Measurements from ENCODE around the gene DEXI. TPM values are rescaled to one million over a fixed set of nuclear protein-coding genes. Genes with fewer than 3 reads are reported as not detected.

Gene DEXI
- total and polyA plus RNA-seq, 2 experiments from 2014 or later, result 42.1 to 101 TPM

DNA sequence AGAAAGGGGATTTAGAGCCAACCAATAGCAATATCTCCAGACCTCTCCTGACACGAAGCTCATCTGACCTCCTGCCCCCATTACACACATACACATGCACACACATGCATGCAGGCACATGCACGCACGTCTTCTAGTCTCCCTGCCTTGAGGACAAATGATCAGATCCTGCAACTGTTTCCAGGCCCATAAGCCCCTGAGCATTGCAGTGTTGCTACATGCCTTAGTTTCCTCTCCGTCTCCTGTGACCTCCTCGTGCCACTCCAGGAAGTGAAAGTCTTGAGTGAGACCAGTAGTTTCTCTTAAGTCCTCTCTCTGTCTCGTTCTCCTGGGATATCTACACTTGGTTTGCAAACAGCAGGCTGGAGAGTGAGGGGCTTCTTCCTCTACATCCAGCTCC is 57.0 kb downstream of the DEXI start:
- Histone ChIP-seq H3K9me2 (ENCODE audit: insufficient read depth) (no peaks in the 10 kb centered on the region), H3K4me1 (ENCODE audit: insufficient read depth) (no peaks in the 10 kb centered on the region), H3K27me3 (replicated peaks; ENCODE audit: insufficient read depth) (peaks cover 21% of the 10 kb centered on the region), H3K36me3 (ENCODE audit: low read depth) (no peaks in the 10 kb centered on the region), H4K20me1 (ENCODE audit: insufficient read depth) (no peaks in the 10 kb centered on the region), H3K79me2 (ENCODE audit: insufficient read depth) (no peaks in the 10 kb centered on the region), H3K9me3 (ENCODE audit: low read depth) (no peaks in the 10 kb centered on the region), H3K4me3 (no peak overlapping the region), H3K27ac (no peak overlapping the region), H3K4me2 (ENCODE audit: unreplicated experiment) (no peak overlapping the region), H3K9ac (no peak overlapping the region), H3F3A (ENCODE audit: insufficient read depth) (no peaks in the 10 kb centered on the region), H2AFZ (no peak overlapping the region)
- no peak for DNase-seq
- no peak for TF ChIP-seq EZH2 (IDR thresholded peaks at IDR 0.05; ENCODE audit: insufficient read depth, poor library complexity, severe bottlenecking)
- no peak for TF ChIP-seq EZH2phosphoT487 (IDR thresholded peaks at IDR 0.05; ENCODE audit: insufficient read depth, low read depth)
- 30 to 31% methylated on average over 6 of the region's 6 CpGs for WGBS, 2 experiments (ENCODE audit: low coverage in 1 of 2, low lambda C conversion rate in 2 of 2, missing lambda C conversion rate in 2 of 2)
- in situ Hi-C loops (cut with MboI), result no loop called here

DNA sequence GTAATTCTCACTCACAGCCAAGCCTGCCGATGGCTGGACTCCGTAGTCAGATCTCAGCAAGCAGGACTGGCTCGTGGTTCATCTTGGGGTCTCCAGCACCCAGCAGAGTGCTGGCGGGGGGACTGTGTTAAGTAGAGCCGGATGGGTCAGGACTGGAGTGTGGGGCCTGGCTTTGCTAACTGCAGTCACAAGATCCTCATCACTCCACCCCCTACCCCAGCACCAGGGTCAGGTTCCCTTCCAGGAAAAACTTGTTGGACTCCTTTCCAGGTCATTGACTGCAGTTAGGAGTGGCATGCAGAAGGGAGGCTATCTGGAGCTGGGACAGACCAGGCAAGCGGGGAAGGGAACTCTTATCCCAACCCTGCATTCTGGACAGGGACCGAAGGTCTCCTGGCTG is 59.3 kb downstream of the DEXI start:
- 79 to 85% methylated on average over 7 of the region's 7 CpGs for WGBS, 2 experiments (ENCODE audit: low coverage in 1 of 2, low lambda C conversion rate in 2 of 2, missing lambda C conversion rate in 2 of 2)
- no peaks in the 10 kb centered on the region for H3K4me1 ChIP-seq (ENCODE audit: insufficient read depth)
- H3K79me2 ChIP-seq (ENCODE audit: insufficient read depth), result no peaks in the 10 kb centered on the region
- H3K9ac ChIP-seq, result no peak overlapping the region
- no peak overlapping the region for H2AFZ ChIP-seq
- H3K4me3 ChIP-seq, result no peak overlapping the region
- no peak overlapping the region for H3K4me2 ChIP-seq (ENCODE audit: unreplicated experiment)
- no peak overlapping the region for H3K27ac ChIP-seq
- H3K9me3 ChIP-seq (ENCODE audit: low read depth), result no peaks in the 10 kb centered on the region
- TF ChIP-seq EZH2phosphoT487 (IDR thresholded peaks at IDR 0.05; ENCODE audit: insufficient read depth, low read depth) (no peak), EZH2 (IDR thresholded peaks at IDR 0.05; ENCODE audit: insufficient read depth, poor library complexity, severe bottlenecking) (no peak)
- H3K9me2 ChIP-seq (ENCODE audit: insufficient read depth), result no peaks in the 10 kb centered on the region
- H3K27me3 ChIP-seq (replicated peaks; ENCODE audit: insufficient read depth), result peaks cover 18% of the 10 kb centered on the region
- H3F3A ChIP-seq (ENCODE audit: insufficient read depth), result no peaks in the 10 kb centered on the region
- in situ Hi-C loops (cut with MboI), result no loop called here
- no peak for DNase-seq
- H4K20me1 ChIP-seq (ENCODE audit: insufficient read depth), result no peaks in the 10 kb centered on the region
- H3K36me3 ChIP-seq (ENCODE audit: low read depth), result no peaks in the 10 kb centered on the region

DNA sequence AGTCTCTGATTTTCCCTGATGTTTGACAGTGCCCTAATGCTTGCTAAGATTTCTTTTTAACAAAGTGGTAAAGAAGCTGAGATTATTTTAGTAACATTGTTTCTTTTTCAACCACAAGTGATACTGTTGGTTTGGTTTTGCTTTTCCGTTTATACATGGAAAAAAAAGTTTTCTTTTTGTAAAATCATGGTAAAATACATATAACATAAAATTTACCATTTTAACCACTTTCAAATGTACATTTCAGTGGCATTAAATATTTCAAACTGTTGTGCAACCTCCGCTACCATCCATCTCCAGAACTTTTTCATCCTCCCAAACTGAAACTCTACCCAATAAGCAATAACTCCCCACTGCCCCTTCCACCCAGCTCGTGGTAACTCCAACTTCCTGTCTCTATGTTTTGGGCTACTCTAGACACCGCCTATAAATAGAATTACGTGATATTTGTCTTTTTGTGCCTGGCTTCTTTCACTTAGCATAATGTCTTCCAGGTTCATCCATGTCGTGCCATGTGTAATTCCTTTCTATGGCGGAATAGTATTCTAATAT is 60.7 kb downstream of the DEXI start:
- Histone ChIP-seq H4K20me1 (ENCODE audit: insufficient read depth) (no peaks in the 10 kb centered on the region), H3K9ac (no peak overlapping the region), H3K4me2 (ENCODE audit: unreplicated experiment) (no peak overlapping the region), H3K4me3 (no peak overlapping the region), H2AFZ (no peak overlapping the region), H3K36me3 (ENCODE audit: low read depth) (no peaks in the 10 kb centered on the region), H3F3A (ENCODE audit: insufficient read depth) (no peaks in the 10 kb centered on the region), H3K79me2 (ENCODE audit: insufficient read depth) (no peaks in the 10 kb centered on the region), H3K9me3 (ENCODE audit: low read depth) (no peaks in the 10 kb centered on the region), H3K27ac (no peak overlapping the region), H3K4me1 (ENCODE audit: insufficient read depth) (peaks cover 8% of the 10 kb centered on the region; the same call in 1 of the 2 replicates), H3K27me3 (replicated peaks; ENCODE audit: insufficient read depth) (peaks cover 18% of the 10 kb centered on the region), H3K9me2 (ENCODE audit: insufficient read depth) (no peaks in the 10 kb centered on the region)
- in situ Hi-C loops (cut with MboI), result no loop called here
- no peak for DNase-seq
- TF ChIP-seq EZH2 (IDR thresholded peaks at IDR 0.05; ENCODE audit: insufficient read depth, poor library complexity, severe bottlenecking), result no peak
- whole genome bisulfite sequencing, 2 experiments (ENCODE audit: low coverage in 1 of 2, low lambda C conversion rate in 2 of 2, missing lambda C conversion rate in 2 of 2), result 56 to 57% methylated on average over 7 of the region's 7 CpGs

DNA sequence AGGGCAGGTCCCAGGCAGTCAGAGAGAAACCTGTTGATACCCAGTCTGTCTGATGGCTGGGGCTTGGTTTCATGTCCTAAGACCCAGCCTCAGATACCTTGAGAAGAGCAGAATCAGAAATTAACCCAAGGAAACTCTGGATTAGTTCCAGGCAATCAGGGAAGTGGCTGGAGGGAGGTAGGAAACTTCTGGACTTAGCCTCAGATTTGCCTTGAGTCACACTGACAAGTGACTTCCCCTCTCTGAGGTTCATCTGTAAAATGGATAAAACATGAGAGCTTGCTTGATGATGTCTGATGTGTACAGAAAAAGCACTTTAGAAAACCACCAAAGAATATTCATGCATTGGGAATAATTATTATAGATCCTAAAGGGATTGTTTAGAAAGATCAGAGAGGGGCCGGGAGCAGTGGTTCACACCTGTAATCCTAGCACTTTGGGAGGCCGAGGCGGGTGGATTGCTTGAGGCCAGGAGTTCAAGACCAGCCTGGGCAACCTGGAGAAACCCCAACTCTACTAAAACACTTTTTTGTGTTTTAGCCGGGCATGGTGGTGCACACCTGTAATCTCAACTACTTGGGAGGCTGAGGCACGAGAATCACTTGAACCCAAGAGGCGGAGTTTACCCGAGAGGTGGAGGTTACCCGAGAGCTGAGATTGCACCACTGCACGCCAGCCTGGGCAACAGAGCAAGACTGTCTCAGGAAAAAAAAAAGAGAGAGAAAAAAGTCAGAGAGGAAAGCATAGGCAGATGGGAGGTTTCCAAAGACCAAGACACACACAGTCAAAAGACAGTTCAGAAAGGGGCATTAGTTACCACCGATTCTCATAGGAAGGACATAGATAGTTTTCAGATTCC is 61.4 kb downstream of the DEXI start:
- Histone ChIP-seq H3K27ac (no peak overlapping the region), H2AFZ (no peak overlapping the region), H3K4me1 (ENCODE audit: insufficient read depth) (peaks cover 9% of the 10 kb centered on the region; the same call in 1 of the 2 replicates), H3K9ac (no peak overlapping the region), H3K4me3 (no peak overlapping the region), H3K4me2 (ENCODE audit: unreplicated experiment) (no peak overlapping the region), H4K20me1 (ENCODE audit: insufficient read depth) (no peaks in the 10 kb centered on the region), H3K79me2 (ENCODE audit: insufficient read depth) (no peaks in the 10 kb centered on the region), H3K9me3 (ENCODE audit: low read depth) (no peaks in the 10 kb centered on the region), H3K36me3 (ENCODE audit: low read depth) (no peaks in the 10 kb centered on the region), H3K27me3 (replicated peaks; ENCODE audit: insufficient read depth) (peaks cover 18% of the 10 kb centered on the region), H3K9me2 (ENCODE audit: insufficient read depth) (no peaks in the 10 kb centered on the region), H3F3A (ENCODE audit: insufficient read depth) (no peaks in the 10 kb centered on the region)
- no peak for DNase-seq
- in situ Hi-C loops (cut with MboI), result no loop called here
- WGBS, 2 experiments (ENCODE audit: low coverage in 1 of 2, low lambda C conversion rate in 2 of 2, missing lambda C conversion rate in 2 of 2), result 81 to 84% methylated on average over 10 of the region's 10 CpGs
- TF ChIP-seq EZH2 (IDR thresholded peaks at IDR 0.05; ENCODE audit: insufficient read depth, poor library complexity, severe bottlenecking) (no peak), EZH2phosphoT487 (IDR thresholded peaks at IDR 0.05; ENCODE audit: insufficient read depth, low read depth) (no peak)

Data from GM23248 (cell line).